ENCODE results near the gene SLC4A1AP. TPM values are rescaled to one million over a fixed set of nuclear protein-coding genes. Genes with fewer than 3 reads are reported as not detected.

SLC4A1AP gene
- total RNA-seq, 1 donor from 2014 or later = 20.5 TPM

DNA sequence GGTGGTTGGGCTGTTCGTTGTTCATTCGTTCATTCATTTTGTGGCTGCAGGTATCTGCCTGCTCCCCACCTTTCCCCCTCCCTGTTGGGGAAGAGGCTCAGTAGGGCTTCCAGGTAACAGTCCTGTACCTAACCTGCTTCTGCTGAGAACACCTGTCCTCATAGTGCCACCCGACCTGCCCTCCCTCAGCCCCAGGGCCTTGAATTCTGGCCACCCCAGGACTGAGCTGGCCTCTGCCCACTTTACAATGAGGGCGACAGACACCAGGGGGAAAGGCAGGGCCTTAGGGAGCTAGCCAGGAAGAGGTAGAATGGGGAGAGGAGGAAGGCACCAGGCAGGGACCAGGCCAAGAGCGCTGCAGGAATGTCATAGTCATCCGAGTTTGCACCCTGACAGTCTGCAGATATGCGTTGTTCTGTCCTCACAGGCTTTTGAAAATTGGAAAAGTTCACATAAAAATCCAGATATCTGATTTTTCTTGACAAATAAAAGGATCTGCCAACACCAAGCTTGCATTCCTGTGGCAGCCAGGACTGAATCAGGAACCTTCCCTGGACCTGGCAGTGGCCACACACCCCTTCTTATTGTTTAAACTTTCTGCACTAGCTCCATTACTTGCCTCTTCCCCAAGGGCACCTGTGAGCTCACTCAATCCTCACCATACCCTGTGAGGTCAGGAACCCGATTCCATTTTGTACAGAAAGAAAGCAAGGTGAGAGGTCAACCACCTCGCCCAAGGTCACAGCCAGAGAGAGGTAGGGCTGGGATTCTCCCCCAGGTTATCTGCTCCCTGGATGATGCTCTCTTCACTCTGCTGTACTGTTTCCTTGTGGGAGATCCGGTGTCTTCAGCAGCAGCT lies 72.6 kb downstream of the SLC4A1AP start:
- no peak for DNase-seq (ENCODE audit: extremely low spot score, unreplicated experiment)
- peaks cover 3% of the 10 kb centered on the region for H3K4me1 Mint-ChIP-seq (ENCODE audit: unreplicated experiment)
- peaks cover 1% of the 10 kb centered on the region for H3K36me3 Mint-ChIP-seq (ENCODE audit: unreplicated experiment)
- TF ChIP-seq, protein P1, sequence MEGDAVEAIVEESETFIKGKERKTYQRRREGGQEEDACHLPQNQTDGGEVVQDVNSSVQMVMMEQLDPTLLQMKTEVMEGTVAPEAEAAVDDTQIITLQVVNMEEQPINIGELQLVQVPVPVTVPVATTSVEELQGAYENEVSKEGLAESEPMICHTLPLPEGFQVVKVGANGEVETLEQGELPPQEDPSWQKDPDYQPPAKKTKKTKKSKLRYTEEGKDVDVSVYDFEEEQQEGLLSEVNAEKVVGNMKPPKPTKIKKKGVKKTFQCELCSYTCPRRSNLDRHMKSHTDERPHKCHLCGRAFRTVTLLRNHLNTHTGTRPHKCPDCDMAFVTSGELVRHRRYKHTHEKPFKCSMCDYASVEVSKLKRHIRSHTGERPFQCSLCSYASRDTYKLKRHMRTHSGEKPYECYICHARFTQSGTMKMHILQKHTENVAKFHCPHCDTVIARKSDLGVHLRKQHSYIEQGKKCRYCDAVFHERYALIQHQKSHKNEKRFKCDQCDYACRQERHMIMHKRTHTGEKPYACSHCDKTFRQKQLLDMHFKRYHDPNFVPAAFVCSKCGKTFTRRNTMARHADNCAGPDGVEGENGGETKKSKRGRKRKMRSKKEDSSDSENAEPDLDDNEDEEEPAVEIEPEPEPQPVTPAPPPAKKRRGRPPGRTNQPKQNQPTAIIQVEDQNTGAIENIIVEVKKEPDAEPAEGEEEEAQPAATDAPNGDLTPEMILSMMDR (IDR thresholded peaks at IDR 0.05) = no peak
- no peak overlapping the region for H3K4me3 Mint-ChIP-seq (ENCODE audit: unreplicated experiment)
- H3K9me3 Mint-ChIP-seq (ENCODE audit: unreplicated experiment) = peaks cover 9% of the 10 kb centered on the region
- no peaks in the 10 kb centered on the region for H3K27me3 Mint-ChIP-seq (ENCODE audit: unreplicated experiment)
- H3K27ac Mint-ChIP-seq (ENCODE audit: unreplicated experiment) = no peak overlapping the region

DNA sequence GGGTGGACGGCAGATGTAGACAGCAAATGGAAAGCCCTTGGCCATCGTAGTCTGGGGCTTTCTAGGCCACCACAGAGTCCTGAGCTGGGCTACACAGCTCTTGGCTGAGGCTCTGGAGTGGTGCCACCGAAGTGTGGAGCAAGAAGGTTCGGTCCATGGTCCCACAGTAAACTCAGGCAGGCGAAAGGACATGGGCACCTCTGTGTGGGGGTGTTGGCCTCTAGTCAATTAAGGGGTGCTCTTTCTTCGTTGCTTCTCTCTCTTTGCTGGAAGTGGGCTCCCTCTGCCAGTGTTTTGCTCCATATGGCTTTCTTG lies 73.2 kb downstream of the SLC4A1AP start:
- Mint-ChIP-seq H3K36me3 (ENCODE audit: unreplicated experiment) (peaks cover 1% of the 10 kb centered on the region), H3K4me1 (ENCODE audit: unreplicated experiment) (peaks cover 3% of the 10 kb centered on the region), H3K27ac (ENCODE audit: unreplicated experiment) (no peak overlapping the region), H3K4me3 (ENCODE audit: unreplicated experiment) (no peak overlapping the region), H3K9me3 (ENCODE audit: unreplicated experiment) (peaks cover 10% of the 10 kb centered on the region), H3K27me3 (ENCODE audit: unreplicated experiment) (no peaks in the 10 kb centered on the region)
- no peak for DNase-seq (ENCODE audit: extremely low spot score, unreplicated experiment)
- TF ChIP-seq, protein P1 (IDR thresholded peaks at IDR 0.05) = no peak

DNA sequence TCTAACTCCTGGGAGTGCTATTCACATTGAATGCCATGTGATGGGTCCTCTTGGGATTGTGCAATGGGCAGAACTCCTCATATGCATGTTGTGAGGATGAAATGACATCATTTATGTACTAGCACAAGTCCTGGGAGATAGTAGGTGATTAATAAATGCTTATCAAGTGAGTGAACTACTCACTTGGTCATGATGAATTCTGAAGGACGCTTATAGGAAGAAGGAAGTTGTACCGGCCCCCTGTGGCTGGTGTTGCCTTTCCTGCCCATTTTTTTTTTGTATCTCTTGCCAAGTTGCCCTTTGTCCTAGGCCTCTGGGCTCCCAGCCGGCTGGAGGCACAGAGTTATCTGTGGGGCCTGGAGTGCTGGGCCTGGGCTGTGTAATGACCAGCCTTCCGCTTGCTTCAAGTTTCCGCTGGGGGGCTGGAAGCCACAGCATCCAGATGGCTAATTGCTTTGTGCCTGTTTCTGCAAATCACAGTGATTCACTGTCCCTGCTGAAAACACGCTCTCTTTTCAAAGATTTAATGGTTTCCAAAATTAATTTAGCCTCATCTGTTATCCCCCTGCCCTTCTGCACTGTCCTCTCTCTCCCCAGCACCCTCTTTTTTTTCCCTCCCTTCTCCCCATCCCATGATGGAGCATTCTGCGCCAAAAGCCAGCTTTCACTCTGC lies 74.1 kb downstream of the SLC4A1AP start:
- TF ChIP-seq, protein P1 (IDR thresholded peaks at IDR 0.05) = no peak
- no peak for DNase-seq (ENCODE audit: extremely low spot score, unreplicated experiment)
- H3K9me3 Mint-ChIP-seq (ENCODE audit: unreplicated experiment) = peaks cover 10% of the 10 kb centered on the region
- no peak overlapping the region for H3K27ac Mint-ChIP-seq (ENCODE audit: unreplicated experiment)
- H3K27me3 Mint-ChIP-seq (ENCODE audit: unreplicated experiment) = no peaks in the 10 kb centered on the region
- peaks cover 3% of the 10 kb centered on the region for H3K4me1 Mint-ChIP-seq (ENCODE audit: unreplicated experiment)
- peaks cover 1% of the 10 kb centered on the region for H3K36me3 Mint-ChIP-seq (ENCODE audit: unreplicated experiment)
- no peak overlapping the region for H3K4me3 Mint-ChIP-seq (ENCODE audit: unreplicated experiment)

DNA sequence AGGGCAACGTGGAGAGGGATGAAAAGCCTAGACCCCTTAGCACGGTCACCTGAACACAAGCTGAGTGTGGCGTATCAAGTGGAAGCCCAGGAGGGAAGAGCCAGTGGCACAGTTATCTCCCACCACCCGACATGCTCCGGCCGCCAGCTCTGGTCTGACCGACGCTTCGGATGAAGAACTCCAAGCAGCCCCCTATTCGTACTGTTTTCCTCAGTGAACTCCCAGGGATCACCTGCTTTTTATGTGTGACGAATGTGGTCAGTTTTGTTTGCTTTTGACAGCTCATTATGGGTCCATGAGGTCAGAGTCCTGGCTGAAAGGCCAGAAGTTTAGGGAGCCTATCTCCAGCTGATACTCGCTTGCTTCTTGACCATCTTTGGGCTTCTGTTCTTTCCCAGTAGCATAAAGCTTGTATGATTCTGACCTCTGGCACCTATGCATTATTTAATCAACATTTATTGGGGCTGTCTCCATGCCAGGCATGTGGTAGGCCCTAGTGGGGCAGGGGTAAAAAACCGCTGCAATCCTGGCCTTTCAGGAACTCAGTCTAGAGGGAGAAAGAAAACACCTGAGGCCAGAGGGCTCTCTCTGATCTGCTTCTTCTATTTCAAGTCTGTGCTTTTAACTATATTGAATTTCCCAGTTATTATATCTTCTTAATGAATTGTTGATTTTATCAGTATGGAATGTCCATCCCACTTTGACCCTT lies 74.8 kb downstream of the SLC4A1AP start:
- peaks cover 10% of the 10 kb centered on the region for H3K9me3 Mint-ChIP-seq (ENCODE audit: unreplicated experiment)
- H3K27ac Mint-ChIP-seq (ENCODE audit: unreplicated experiment) = no peak overlapping the region

More for the DNA sequence above, 74.8 kb downstream of the SLC4A1AP start:
- TF ChIP-seq, protein P1 (IDR thresholded peaks at IDR 0.05) = no peak
- H3K27me3 Mint-ChIP-seq (ENCODE audit: unreplicated experiment) = no peaks in the 10 kb centered on the region
- DNase-seq (ENCODE audit: extremely low spot score, unreplicated experiment) = no peak
- H3K4me1 Mint-ChIP-seq (ENCODE audit: unreplicated experiment) = peaks cover 3% of the 10 kb centered on the region
- no peak overlapping the region for H3K4me3 Mint-ChIP-seq (ENCODE audit: unreplicated experiment)
- H3K36me3 Mint-ChIP-seq (ENCODE audit: unreplicated experiment) = peaks cover 1% of the 10 kb centered on the region

All from osteocyte (in vitro differentiated cells).